ENCODE measurements around the gene CA10.

GRCh38 chr17:51598824-51599223, 559.7 kb downstream of the CA10 start:
- TF ChIP-seq, protein P1, sequence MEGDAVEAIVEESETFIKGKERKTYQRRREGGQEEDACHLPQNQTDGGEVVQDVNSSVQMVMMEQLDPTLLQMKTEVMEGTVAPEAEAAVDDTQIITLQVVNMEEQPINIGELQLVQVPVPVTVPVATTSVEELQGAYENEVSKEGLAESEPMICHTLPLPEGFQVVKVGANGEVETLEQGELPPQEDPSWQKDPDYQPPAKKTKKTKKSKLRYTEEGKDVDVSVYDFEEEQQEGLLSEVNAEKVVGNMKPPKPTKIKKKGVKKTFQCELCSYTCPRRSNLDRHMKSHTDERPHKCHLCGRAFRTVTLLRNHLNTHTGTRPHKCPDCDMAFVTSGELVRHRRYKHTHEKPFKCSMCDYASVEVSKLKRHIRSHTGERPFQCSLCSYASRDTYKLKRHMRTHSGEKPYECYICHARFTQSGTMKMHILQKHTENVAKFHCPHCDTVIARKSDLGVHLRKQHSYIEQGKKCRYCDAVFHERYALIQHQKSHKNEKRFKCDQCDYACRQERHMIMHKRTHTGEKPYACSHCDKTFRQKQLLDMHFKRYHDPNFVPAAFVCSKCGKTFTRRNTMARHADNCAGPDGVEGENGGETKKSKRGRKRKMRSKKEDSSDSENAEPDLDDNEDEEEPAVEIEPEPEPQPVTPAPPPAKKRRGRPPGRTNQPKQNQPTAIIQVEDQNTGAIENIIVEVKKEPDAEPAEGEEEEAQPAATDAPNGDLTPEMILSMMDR (conservative IDR thresholded peaks at IDR 0.05; ENCODE audit: low read depth in 2 of 2): no peak
- TF ChIP-seq POLR2AphosphoS5 (IDR thresholded peaks at IDR 0.05; ENCODE audit: low read depth): no peak
- TF ChIP-seq EZH2phosphoT487 (IDR thresholded peaks at IDR 0.05; ENCODE audit: unreplicated experiment): no peak
- no peak for TF ChIP-seq EZH2 (IDR thresholded peaks at IDR 0.05; ENCODE audit: low read depth, unreplicated experiment)
- 0 out of 2 replicates have a peak, but pooled peaks have one; percentile 20 for TF ChIP-seq CREB1 (CRISPR knock-in tag; IDR thresholded peaks at IDR 0.05; ENCODE audit: low read depth)
- no peak for TF ChIP-seq REST (IDR thresholded peaks at IDR 0.05; ENCODE audit: unreplicated experiment)
- TF ChIP-seq ZNF331 (CRISPR knock-in tag; IDR thresholded peaks at IDR 0.05; ENCODE audit: low read depth): no peak
- peak; percentile 77; the same call in 1 of the 2 replicates for TF ChIP-seq NANOG (IDR thresholded peaks at IDR 0.05; ENCODE audit: borderline replicate concordance)
- TF ChIP-seq JUNB (IDR thresholded peaks at IDR 0.05; ENCODE audit: unreplicated experiment): no peak

Data from GM23338 (cell line).